ENCODE data around the gene MX2. TPM values are rescaled to one million over a fixed set of nuclear protein-coding genes. Genes with fewer than 3 reads are reported as not detected.
A peak's percentile ranks its signal among the peaks of the same experiment; 100 is the strongest.

The MX2 gene
- total and polyA plus RNA-seq, 4 donors: 0.69 to 4.7 (median 2.2) TPM

GRCh38 chr21:41316200-41317062, 45.4 kb upstream of the MX2 start, which contains the start of gene FAM3B:
Gene FAM3B (plus strand): TSS chr21:41316801. CDS start chr21:41316880, 79 bp downstream.
- DNase-seq (ENCODE audit: low spot score): peak; percentile 50
- TF ChIP-seq GABPA (IDR thresholded peaks at IDR 0.05 in 1 of 2, conservative IDR thresholded peaks at IDR 0.05 in 1 of 2) (no peak), HNF4G (IDR thresholded peaks at IDR 0.05) (no peak), JUND (IDR thresholded peaks at IDR 0.05) (no peak), FOXA1 (IDR thresholded peaks at IDR 0.05) (no peak), REST (IDR thresholded peaks at IDR 0.05) (no peak), CTCF (IDR thresholded peaks at IDR 0.05; ENCODE audit: low read depth, low read length, missing input control) (no peak), EGR1 (IDR thresholded peaks at IDR 0.05; ENCODE audit: low read depth in 2 of 2) (no peak), YY1 (IDR thresholded peaks at IDR 0.05) (no peak), FOXA2 (IDR thresholded peaks at IDR 0.05) (no peak), NR2F2 (IDR thresholded peaks at IDR 0.05) (no peak), ATF3 (IDR thresholded peaks at IDR 0.05) (no peak), RXRA (IDR thresholded peaks at IDR 0.05) (no peak), HNF4A (conservative IDR thresholded peaks at IDR 0.05) (no peak), ZBTB33 (IDR thresholded peaks at IDR 0.05) (no peak), RAD21 (IDR thresholded peaks at IDR 0.05) (no peak), SP1 (IDR thresholded peaks at IDR 0.05) (no peak), TAF1 (conservative IDR thresholded peaks at IDR 0.05) (no peak)
- TF ChIP-seq, protein P1, sequence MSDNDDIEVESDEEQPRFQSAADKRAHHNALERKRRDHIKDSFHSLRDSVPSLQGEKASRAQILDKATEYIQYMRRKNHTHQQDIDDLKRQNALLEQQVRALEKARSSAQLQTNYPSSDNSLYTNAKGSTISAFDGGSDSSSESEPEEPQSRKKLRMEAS (IDR thresholded peaks at IDR 0.05): no peak

More at GRCh38 chr21:41316200-41317062, 45.4 kb upstream of the MX2 start, which contains the start of gene FAM3B:
- no peaks in the 10 kb centered on the region for H3K9me3 ChIP-seq (ENCODE audit: control insufficient read depth in 4 of 4, low read length in 3 of 4)
- no peaks in the 10 kb centered on the region for H3K36me3 ChIP-seq (ENCODE audit: control insufficient read depth in 4 of 4, insufficient read depth in 3 of 4, low read depth in 1 of 4, low read length in 3 of 4)
- H3K4me1 ChIP-seq (ENCODE audit: control insufficient read depth in 4 of 4, insufficient read depth in 4 of 4, low read length in 3 of 4): peaks cover 0 to 4% (median 0%) of the 10 kb centered on the region in 4 donors
- H3K27ac ChIP-seq (ENCODE audit: low read depth in 1 of 2, low read length in 2 of 2): no peak within 1 kb of the TSS
- H3K27me3 ChIP-seq (ENCODE audit: control insufficient read depth in 4 of 4, insufficient read depth in 4 of 4, low read length in 3 of 4): peaks cover 0 to 5% (median 1%) of the 10 kb centered on the region in 4 donors
- H3K9ac ChIP-seq (ENCODE audit: low read depth in 1 of 2, low read length in 2 of 2): no peak within 1 kb of the TSS
- H3K4me3 ChIP-seq (ENCODE audit: low read depth in 1 of 3, low read length in 3 of 3): peak within 1 kb of the TSS in 1 of 3 donors; percentile 32
- WGBS: 9% methylated on average over 55 of the region's 55 CpGs
